Activated naive CD8-positive, alpha-beta T cell treated with anti-CD3 and anti-CD28 coated beads, Interleukin-2, amount 10 ng/mL, durations not matched to agents 7 days and 5 days (primary cell): ENCODE measurements around the gene ITGB3. TPM values are rescaled to one million over a fixed set of nuclear protein-coding genes. Genes with fewer than 3 reads are reported as not detected.
"Not testable (repeated sequence)": the region's sequence is repeated elsewhere in the genome, so short reads cannot be mapped to it uniquely, and the experiment has no call there.

Experiments
- ATAC-seq: fragments of 150-1000 bp; cut with Tn5 transposase; one replicate; pipeline ENCODE4 v1.10.0; 2021; ENCODE audit warnings: low read depth, moderate library complexity
- POLR2A ChIA-PET: fragments of 350-600 bp; sonication (Branson Sonifier 250); formaldehyde crosslinking; loops from one replicate; lab custom pipeline; 2021; ENCODE audit warnings: antibody characterized with exemption; lab: Charles Lee
- DNase-seq: peaks from one replicate; pipeline ENCODE4 v3.0.0; 2021
- H3K27ac Mint-ChIP-seq: one replicate; pipeline ENCODE4 v1.8.0; 2022; ENCODE audit warnings: mild to moderate bottlenecking, mixed read lengths
- H3K27me3 Mint-ChIP-seq: one replicate; pipeline ENCODE4 v1.8.0; 2022; ENCODE audit warnings: mild to moderate bottlenecking, moderate library complexity, mixed read lengths
- H3K36me3 Mint-ChIP-seq: one replicate; pipeline ENCODE4 v1.8.0; 2021; ENCODE audit warnings: mild to moderate bottlenecking, mixed read lengths
- H3K4me1 Mint-ChIP-seq: one replicate; pipeline ENCODE4 v1.8.0; 2021; ENCODE audit warnings: mixed read lengths
- H3K4me3 Mint-ChIP-seq: one replicate; pipeline ENCODE4 v1.8.0; 2022; ENCODE audit warnings: mild to moderate bottlenecking, moderate library complexity, mixed read lengths
- H3K9me3 Mint-ChIP-seq: one replicate; pipeline ENCODE4 v1.8.0; 2021; ENCODE audit warnings: mixed read lengths
- total RNA-seq, 2 experiments: library from RNA; stranded (reverse); gene quantifications; one replicate each; pipeline ENCODE4 v1.2.3, GENCODE V29; 2021

Gene ITGB3
- total RNA-seq, 2 experiments from 2014 or later = 0.17 TPM; not detected in 1

DNA sequence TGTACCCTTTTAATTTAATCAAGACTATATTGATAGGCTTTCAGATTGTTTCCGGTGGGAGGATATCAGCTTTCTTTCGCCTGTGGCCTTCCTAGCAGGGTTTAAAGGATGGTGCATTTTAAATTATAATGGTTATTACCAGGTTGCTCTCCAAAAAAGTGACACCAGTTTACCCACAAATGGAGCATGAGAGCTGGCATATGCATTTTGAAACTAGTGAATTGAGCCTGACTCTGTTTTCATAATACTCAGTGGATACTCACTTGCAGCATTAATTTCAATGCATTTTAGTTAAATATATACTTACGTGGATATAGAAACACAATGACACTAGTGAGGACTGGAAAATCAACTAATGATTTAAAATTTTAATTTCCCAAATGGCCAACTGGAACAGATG, 38.7 kb upstream of the ITGB3 start:
- POLR2A ChIA-PET = no interaction called here
- Mint-ChIP-seq H3K36me3 (no peaks in the 10 kb centered on the region), H3K9me3 (no peaks in the 10 kb centered on the region), H3K4me3 (no peak overlapping the region), H3K27me3 (peaks cover 7% of the 10 kb centered on the region), H3K4me1 (peaks cover 28% of the 10 kb centered on the region), H3K27ac (no peak overlapping the region)
- ATAC-seq (no peak), DNase-seq (no peak)

DNA sequence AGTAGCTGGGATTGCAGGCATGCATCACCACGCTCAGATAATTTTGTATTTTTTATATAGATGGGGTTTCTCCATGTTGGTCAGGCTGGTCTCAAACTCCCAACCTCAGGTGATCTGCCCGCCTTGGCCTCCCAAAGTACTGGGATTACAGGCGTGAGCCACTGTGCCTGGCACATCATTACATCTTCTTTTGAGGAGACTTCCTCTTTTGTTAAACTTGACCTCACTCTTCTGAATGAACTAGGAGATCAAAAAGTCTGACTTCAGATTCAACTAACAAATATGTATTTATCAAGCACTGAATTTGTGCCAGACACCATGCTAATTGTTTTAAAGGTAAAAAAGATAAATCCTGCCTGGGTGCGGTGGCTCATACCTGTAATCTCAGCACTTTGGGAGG, 36.8 kb upstream of the ITGB3 start:
- Mint-ChIP-seq H3K4me3 (peak overlapping the region; percentile 31), H3K27ac (peak overlapping the region; percentile 82), H3K4me1 (peaks cover 44% of the 10 kb centered on the region)
- not testable (repeated sequence) for H3K27me3 Mint-ChIP-seq, H3K9me3 Mint-ChIP-seq, ATAC-seq, H3K36me3 Mint-ChIP-seq, DNase-seq
- POLR2A ChIA-PET = interaction anchor here (1.3 to 1.5 kb wide), 3 partner anchors 9 to 13 kb away, joined by 5 to 22 read pairs (median 6); no protein-coding TSS in a partner anchor

DNA sequence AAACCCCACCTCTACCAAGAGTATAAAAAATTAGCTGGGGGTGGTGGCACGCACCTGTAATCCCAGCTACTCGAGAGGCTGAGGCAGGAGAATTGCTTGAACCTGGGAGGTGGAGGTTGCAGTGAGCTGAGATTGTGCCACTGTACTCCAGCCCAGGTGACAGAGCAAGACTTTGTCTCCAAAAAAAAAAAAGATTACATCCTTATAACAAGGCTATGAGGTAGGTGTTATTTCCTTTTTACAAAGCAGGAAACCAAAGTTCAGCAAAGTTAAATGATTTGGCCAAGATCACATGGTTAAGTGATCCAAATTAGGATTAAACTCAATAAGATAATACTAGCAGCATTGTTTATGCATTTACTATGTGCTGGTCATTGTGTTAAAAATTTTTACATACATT, 36.3 kb upstream of the ITGB3 start:
- not testable (repeated sequence) for H3K36me3 Mint-ChIP-seq, H3K27me3 Mint-ChIP-seq, DNase-seq, H3K9me3 Mint-ChIP-seq
- peak; percentile 72 for ATAC-seq
- POLR2A ChIA-PET = interaction anchor here (0.6 to 1.5 kb wide), 4 partner anchors 9 to 78 kb away, joined by 3 to 22 read pairs (median 6); no protein-coding TSS in a partner anchor
- Mint-ChIP-seq H3K4me3 (peak overlapping the region; percentile 31), H3K4me1 (peaks cover 46% of the 10 kb centered on the region), H3K27ac (peak overlapping the region; percentile 82)

DNA sequence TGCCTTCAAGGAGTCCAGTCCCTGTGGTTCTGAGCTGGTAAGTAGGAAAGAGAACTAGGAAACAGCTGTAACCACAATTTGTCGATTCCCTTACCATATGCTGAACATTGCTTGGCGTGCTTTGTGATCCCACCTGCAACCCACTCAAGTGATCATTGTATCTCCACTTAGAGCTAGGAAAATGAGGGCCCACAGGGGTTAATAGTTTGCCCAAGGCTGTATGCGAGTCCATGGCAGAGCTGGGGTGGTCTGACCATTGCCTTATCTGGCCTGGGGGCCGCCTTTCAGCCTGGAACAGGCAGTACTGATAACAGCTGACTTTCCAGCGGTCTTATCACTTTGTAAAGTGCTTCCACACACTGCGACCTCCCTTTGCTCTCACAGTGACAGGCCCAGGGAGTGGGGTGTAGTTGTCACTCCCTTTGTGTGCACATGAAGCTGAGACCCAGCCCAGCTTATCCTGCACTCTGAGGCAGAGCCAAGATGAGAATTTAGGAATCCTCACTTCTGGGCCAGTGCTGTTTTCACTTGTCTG, 34.7 kb upstream of the ITGB3 start:
- Mint-ChIP-seq H3K9me3 (peaks cover 5% of the 10 kb centered on the region), H3K36me3 (peaks cover 6% of the 10 kb centered on the region), H3K4me1 (peaks cover 56% of the 10 kb centered on the region), H3K27me3 (peaks cover 2% of the 10 kb centered on the region), H3K4me3 (peak overlapping the region; percentile 52), H3K27ac (peak overlapping the region; percentile 87)
- DNase-seq = no peak
- no peak for ATAC-seq
- POLR2A ChIA-PET = interaction anchor here (1.2 to 2.7 kb wide), 2 partner anchors 12 to 15 kb away, joined by 9 to 19 read pairs; no protein-coding TSS in a partner anchor

DNA sequence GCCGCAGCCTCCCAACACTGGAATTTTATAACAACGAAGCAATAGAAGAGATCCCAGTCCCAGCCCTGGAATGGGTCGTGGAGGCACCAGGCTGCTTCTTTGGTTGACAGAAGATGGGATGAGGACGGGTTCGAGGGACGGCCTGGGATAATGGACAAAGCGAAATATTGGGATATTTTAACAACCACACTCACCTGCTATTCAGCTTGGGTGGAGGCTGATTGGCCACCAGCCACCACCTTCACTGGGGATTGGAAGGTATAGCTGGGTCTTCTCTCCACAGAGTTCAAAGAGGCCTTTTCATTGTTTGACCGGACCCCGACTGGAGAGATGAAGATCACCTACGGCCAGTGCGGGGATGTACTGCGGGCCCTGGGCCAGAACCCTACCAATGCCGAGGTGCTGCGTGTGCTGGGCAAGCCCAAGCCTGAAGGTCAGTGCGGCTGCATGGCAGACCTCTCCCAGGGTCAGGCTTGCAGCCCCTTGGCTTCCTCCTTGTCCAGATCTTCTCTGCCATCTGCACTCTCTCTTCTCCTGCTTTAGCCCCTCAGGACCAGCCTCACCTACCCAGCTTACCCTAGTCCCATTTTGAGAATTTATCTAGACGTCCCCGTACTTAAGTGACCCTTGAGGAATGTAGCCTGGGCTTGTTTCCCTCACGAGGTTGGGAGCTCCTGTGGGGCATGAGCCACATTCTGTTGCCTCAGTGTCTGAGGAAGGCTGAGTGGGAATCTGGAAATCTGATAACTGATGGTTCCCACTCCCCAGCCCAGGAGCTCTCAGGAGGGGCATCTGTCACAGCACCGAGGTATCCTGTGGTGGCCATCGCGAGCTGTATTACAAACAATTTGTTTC, 33.8 kb upstream of the ITGB3 start:
- Mint-ChIP-seq H3K9me3 (peaks cover 12% of the 10 kb centered on the region), H3K36me3 (peaks cover 9% of the 10 kb centered on the region), H3K4me3 (peak overlapping the region; percentile 59), H3K27me3 (peaks cover 2% of the 10 kb centered on the region), H3K27ac (peak overlapping the region; percentile 87), H3K4me1 (peaks cover 57% of the 10 kb centered on the region)
- no peak for DNase-seq
- no peak for ATAC-seq
- POLR2A ChIA-PET = interaction anchor here (1.0 to 2.7 kb wide), 7 partner anchors 10 to 104 kb away, joined by 4 to 19 read pairs (median 9); partner anchors contain the start of genes CDC27, EFCAB13 and MYL4

DNA sequence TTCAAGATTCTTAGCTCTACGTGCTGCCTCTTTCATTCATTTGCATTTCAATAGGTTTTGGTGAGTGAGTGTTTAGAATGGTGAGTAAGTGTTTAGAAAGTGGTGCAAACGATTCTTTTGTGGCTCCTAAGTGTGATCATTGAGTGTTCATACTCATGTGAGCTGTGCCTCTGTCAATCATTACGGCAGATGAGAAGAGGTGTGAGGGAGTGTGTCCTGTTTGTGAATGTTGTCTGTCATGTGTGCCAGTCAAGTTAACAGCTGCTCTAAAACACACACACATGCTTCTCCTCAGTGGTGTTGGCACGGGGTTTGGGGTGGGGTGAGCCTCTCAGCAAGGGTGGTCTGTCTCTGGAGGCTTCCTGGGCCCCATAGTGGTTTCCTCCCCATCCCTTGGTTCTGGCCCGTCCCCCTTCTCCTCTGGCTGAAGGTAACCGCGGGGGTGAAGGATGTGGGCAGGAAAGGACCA, 33.1 kb upstream of the ITGB3 start:
- Mint-ChIP-seq H3K4me1 (peaks cover 59% of the 10 kb centered on the region), H3K27ac (peak overlapping the region; percentile 87), H3K4me3 (peak overlapping the region; percentile 59), H3K9me3 (peaks cover 12% of the 10 kb centered on the region), H3K36me3 (peaks cover 9% of the 10 kb centered on the region), H3K27me3 (peaks cover 2% of the 10 kb centered on the region)
- DNase-seq = peak; percentile 68
- POLR2A ChIA-PET = interaction anchor here (1.0 to 2.7 kb wide), 7 partner anchors 9 to 104 kb away, joined by 4 to 19 read pairs (median 5); partner anchors contain the start of genes CDC27, EFCAB13 and MYL4
- peak; percentile 81 for ATAC-seq

DNA sequence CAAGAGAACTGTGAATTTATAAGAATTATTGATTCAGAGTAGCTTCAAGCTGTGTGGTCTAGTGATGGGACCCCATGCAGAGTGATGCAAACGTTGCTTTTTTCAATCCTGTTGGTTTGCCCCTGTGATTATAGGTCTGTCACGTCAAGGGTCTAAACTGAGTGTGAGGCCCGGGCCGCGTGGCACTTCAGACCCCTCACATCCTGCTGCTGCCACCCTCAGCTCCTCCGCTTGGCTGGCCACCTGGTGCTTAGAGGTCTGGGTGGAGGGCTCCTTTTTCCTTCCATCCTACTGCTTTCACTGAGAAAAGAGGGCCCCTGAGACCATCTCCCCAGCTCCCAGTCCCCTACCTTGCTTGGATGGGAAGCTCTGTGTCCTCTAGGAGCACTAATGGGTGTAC, 32.5 kb upstream of the ITGB3 start:
- H3K4me3 Mint-ChIP-seq = no peak overlapping the region
- peaks cover 12% of the 10 kb centered on the region for H3K9me3 Mint-ChIP-seq
- peak overlapping the region; percentile 56 for H3K27ac Mint-ChIP-seq
- no peaks in the 10 kb centered on the region for H3K27me3 Mint-ChIP-seq
- no peak for ATAC-seq
- peaks cover 12% of the 10 kb centered on the region for H3K36me3 Mint-ChIP-seq
- POLR2A ChIA-PET = interaction anchor here (1.0 to 2.7 kb wide), 7 partner anchors 8 to 103 kb away, joined by 4 to 19 read pairs (median 5); partner anchors contain the start of genes CDC27, EFCAB13 and MYL4
- no peak for DNase-seq
- peaks cover 59% of the 10 kb centered on the region for H3K4me1 Mint-ChIP-seq

DNA sequence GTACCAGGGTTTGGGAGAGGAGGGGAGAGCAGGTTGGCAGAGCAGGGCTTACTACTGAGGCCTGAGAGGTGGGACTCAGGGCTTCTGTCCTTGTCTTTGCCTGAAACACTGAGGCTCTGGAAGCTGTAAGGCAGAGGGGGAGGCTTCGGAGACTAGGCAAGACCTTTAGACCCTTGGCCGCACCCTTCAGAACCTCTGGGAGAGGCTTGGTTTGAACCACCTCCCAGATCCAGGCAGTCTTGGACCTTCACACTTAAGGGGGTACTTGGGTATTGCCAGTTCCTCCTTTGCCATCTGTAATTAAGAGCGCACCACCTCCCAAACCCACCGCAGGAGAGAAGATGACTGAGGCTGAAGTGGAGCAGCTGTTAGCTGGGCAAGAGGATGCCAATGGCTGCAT, 31.6 kb upstream of the ITGB3 start:
- H3K4me1 Mint-ChIP-seq = peaks cover 53% of the 10 kb centered on the region
- H3K27ac Mint-ChIP-seq = no peak overlapping the region
- POLR2A ChIA-PET = interaction anchor here (0.6 kb wide), 1 partner anchor 129 kb away, joined by 4 read pairs; no protein-coding TSS in a partner anchor
- no peak for DNase-seq
- peaks cover 12% of the 10 kb centered on the region for H3K36me3 Mint-ChIP-seq
- H3K9me3 Mint-ChIP-seq = peaks cover 12% of the 10 kb centered on the region
- H3K4me3 Mint-ChIP-seq = no peak overlapping the region
- no peak for ATAC-seq
- H3K27me3 Mint-ChIP-seq = peaks cover under 1% of the 10 kb centered on the region

DNA sequence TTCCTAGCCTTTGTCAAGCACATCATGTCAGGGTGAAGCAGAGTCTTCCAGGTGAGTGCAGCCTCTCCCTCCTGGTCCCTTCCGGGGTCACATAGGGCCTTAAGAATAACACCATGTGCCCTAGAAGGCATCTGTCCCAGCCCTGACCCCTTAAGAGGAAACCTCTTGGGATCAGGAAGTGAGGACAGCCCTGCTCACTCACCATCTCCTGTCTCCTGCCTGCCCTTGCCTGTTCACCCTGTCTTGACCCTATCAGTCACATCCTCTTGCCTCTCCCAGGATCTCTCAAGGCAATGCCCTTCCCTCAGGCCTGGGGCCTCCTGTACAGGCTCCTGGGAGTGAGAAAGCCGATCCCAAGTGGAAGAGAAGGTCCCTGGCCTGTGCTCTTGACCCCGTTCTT, 30.6 kb upstream of the ITGB3 start:
- peaks cover 5% of the 10 kb centered on the region for H3K27me3 Mint-ChIP-seq
- H3K4me1 Mint-ChIP-seq = peaks cover 49% of the 10 kb centered on the region
- no peak for ATAC-seq
- POLR2A ChIA-PET = no interaction called here
- peaks cover 13% of the 10 kb centered on the region for H3K36me3 Mint-ChIP-seq
- H3K9me3 Mint-ChIP-seq = peaks cover 12% of the 10 kb centered on the region
- H3K27ac Mint-ChIP-seq = peak overlapping the region; percentile 9
- no peak overlapping the region for H3K4me3 Mint-ChIP-seq
- no peak for DNase-seq

DNA sequence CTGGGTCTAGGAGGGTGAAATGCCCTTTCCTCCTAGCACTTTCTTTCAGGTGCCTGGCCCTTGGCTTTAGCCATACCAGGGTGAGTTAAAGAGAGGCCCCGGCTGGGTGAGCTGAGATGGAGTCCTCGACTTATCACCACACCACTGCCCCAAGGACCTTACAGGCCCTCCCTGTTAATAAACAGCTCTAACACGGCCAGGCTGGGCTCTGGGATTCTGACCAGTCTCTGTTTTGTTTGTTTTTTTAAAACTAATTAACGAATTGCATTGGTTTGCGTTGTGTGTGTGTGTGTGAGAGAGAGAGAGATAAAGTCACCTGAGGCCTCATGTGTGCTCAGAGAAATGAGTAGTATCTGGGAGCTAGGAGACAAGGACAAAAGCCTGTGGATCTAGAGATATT, 30.2 kb upstream of the ITGB3 start:
- Mint-ChIP-seq H3K4me3 (no peak overlapping the region), H3K27ac (peak overlapping the region; percentile 27), H3K36me3 (peaks cover 13% of the 10 kb centered on the region), H3K27me3 (peaks cover 5% of the 10 kb centered on the region), H3K9me3 (peaks cover 12% of the 10 kb centered on the region), H3K4me1 (peaks cover 44% of the 10 kb centered on the region)
- no peak for DNase-seq
- no peak for ATAC-seq
- POLR2A ChIA-PET = no interaction called here

DNA sequence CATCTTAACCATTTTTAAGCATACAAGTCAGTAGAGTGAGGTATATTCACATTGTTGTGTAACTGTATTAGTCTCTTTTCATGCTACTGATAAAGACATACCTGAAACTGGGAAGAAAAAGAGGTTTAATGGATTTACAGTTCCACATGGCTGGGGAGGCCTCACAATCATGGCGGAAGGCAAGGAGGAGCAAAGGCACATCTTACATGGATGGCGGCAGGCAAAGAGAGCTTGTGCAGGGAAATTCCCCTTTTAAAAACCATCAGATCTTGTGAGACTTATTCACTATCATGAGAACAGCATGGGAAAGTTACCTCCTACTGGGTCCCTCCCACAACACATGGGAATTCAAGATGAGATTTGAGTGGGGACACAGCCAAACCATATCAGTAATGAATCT, 29.6 kb upstream of the ITGB3 start:
- H3K27me3 Mint-ChIP-seq, H3K27ac Mint-ChIP-seq, H3K4me3 Mint-ChIP-seq, DNase-seq, ATAC-seq, POLR2A ChIA-PET: not testable (repeated sequence)
- peaks cover 38% of the 10 kb centered on the region for H3K4me1 Mint-ChIP-seq
- peaks cover 12% of the 10 kb centered on the region for H3K9me3 Mint-ChIP-seq
- peaks cover 13% of the 10 kb centered on the region for H3K36me3 Mint-ChIP-seq

DNA sequence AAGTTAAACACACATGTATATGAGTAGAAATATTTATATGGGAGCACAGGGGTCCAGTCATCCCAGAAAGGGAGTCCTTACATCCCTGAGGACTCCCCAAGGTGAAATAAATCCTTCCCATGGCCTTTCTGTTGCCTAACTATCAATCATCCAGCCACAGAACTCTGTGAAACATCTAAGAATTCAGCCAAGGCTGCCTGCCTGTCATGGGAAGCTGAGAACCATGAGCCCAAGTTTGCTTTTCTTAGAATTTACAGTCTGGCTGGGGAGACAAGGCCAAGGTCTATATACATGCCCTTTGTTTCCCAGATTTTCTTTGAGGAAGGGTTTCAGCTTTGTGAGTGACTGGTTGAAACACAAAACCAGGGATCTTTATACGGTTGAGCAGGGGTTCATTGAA, 28.7 kb upstream of the ITGB3 start:
- POLR2A ChIA-PET = no interaction called here
- peaks cover 38% of the 10 kb centered on the region for H3K4me1 Mint-ChIP-seq
- H3K27me3 Mint-ChIP-seq = peaks cover 5% of the 10 kb centered on the region
- peaks cover 13% of the 10 kb centered on the region for H3K36me3 Mint-ChIP-seq
- DNase-seq = no peak
- H3K9me3 Mint-ChIP-seq = peaks cover 12% of the 10 kb centered on the region
- H3K4me3 Mint-ChIP-seq = no peak overlapping the region
- H3K27ac Mint-ChIP-seq = no peak overlapping the region
- no peak for ATAC-seq

DNA sequence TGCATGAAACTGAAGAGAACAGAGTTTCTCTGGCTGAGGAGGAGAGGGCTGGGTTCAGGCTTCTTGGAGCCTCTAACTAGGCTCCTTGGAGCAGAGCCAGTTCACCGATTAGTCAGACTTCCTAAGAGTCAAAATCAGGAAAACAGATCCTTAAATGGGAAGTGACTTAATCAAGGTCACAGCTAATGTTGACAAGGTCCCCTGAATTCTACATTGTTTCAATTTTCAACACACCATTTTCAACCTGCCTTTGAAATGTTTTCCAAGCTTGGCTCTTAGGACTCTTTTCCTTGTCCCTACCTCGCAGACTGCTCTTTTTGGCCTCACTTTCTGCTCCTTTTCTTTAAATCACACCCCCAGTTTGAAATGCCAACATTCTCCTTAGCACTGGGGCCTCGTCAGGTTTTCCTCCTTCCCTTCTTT, 28.2 kb upstream of the ITGB3 start:
- Mint-ChIP-seq H3K27me3 (peaks cover 7% of the 10 kb centered on the region), H3K4me1 (peaks cover 38% of the 10 kb centered on the region), H3K9me3 (peaks cover 12% of the 10 kb centered on the region), H3K4me3 (no peak overlapping the region), H3K27ac (no peak overlapping the region), H3K36me3 (peaks cover 13% of the 10 kb centered on the region)
- POLR2A ChIA-PET = no interaction called here
- no peak for DNase-seq
- no peak for ATAC-seq
